ENCODE measurements around the gene KCNIP4.

DNA sequence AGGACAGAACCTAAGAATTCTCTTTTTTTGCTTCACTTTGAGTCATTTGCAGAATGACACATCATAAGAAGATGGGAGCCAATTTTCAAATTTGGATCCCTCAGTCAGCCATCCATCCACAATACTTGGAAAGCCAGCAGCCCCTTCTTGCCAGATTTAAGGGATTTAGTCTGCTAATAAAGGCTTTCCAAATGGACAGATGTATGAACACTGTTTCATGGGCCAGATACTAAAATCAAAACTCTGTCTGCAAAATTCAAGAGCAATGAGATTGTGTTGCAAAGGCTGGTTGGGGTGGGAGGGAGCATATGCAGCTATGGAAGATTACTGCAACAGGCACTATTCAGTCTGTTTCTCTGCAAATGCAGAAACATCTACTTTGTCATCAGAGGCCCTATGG lies 37.7 kb upstream of the KCNIP4 start:
- TF ChIP-seq, protein P1, sequence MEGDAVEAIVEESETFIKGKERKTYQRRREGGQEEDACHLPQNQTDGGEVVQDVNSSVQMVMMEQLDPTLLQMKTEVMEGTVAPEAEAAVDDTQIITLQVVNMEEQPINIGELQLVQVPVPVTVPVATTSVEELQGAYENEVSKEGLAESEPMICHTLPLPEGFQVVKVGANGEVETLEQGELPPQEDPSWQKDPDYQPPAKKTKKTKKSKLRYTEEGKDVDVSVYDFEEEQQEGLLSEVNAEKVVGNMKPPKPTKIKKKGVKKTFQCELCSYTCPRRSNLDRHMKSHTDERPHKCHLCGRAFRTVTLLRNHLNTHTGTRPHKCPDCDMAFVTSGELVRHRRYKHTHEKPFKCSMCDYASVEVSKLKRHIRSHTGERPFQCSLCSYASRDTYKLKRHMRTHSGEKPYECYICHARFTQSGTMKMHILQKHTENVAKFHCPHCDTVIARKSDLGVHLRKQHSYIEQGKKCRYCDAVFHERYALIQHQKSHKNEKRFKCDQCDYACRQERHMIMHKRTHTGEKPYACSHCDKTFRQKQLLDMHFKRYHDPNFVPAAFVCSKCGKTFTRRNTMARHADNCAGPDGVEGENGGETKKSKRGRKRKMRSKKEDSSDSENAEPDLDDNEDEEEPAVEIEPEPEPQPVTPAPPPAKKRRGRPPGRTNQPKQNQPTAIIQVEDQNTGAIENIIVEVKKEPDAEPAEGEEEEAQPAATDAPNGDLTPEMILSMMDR (IDR thresholded peaks at IDR 0.05), result no peak
- no peak for TF ChIP-seq POLR2A (IDR thresholded peaks at IDR 0.05)
- no peak for TF ChIP-seq POLR2AphosphoS5 (IDR thresholded peaks at IDR 0.05)
